GM12872 (cell line): ENCODE results near the gene WNT16.

Experiments
- TF ChIP-seq, protein P1 (sequence below): IDR thresholded peaks from 3 replicates; pipeline ENCODE4 v1.5.1; 2011; ENCODE audit warnings: low read depth, mild to moderate bottlenecking, low read length, moderate library complexity; ENCODE audit not compliant: insufficient read depth

WNT16 gene

DNA sequence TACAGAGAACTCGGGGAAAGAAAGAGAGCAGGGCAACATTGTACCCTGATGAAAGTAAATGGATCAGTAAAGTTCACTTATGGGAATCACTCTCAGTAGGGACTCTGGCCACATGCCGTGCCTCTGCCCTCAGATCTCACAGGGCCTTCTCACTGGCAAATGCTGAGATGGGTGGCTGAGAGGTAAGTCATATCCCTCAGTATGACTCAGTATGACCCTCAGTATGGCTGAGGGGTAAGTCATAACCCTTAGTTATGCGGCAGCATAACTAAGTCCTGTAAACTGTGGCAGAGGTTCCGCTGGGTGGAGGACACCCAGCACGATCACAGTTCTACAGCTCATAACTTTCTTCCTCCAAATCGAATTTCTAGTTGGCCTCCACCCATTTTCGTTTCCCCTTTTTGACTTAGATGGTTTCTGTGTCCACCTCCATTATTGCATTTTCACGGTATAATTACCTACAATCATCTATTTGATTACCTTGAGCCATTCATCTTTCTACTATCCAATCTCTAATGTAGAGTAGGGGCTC, 26.5 kb upstream of the WNT16 start:
- TF ChIP-seq, protein P1, sequence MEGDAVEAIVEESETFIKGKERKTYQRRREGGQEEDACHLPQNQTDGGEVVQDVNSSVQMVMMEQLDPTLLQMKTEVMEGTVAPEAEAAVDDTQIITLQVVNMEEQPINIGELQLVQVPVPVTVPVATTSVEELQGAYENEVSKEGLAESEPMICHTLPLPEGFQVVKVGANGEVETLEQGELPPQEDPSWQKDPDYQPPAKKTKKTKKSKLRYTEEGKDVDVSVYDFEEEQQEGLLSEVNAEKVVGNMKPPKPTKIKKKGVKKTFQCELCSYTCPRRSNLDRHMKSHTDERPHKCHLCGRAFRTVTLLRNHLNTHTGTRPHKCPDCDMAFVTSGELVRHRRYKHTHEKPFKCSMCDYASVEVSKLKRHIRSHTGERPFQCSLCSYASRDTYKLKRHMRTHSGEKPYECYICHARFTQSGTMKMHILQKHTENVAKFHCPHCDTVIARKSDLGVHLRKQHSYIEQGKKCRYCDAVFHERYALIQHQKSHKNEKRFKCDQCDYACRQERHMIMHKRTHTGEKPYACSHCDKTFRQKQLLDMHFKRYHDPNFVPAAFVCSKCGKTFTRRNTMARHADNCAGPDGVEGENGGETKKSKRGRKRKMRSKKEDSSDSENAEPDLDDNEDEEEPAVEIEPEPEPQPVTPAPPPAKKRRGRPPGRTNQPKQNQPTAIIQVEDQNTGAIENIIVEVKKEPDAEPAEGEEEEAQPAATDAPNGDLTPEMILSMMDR: no peak

DNA sequence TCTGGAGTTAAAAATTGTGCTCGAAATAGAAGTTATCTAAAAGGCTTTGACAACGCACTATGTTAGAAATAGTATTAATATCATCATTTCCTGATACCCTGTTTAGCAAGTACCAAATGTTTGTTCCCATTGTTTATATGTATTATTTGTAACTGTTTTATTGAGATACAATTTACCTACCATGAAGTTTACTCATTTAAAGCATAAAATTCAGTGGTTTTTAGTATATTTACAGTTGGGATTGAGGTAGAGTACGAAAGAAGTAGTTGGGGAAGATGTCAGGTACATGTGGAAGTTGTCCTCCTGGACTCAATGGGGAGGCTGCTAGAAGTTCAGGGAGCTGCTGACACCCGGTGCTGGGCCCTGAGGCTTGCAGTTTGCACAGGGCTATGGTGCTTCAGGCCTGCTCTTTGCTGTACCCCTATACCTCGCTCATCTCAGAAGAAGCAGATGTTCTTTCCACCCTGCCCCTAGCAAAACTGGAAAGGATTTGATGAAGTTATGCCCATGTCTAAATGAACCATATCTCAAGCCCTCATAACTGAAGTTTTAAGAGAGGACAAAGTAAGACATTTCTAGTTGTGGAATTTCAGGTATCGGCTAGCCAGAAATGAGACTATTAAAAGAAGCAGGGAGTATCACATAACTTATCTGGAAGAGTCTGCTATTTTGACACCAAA, 25.2 kb upstream of the WNT16 start:
- TF ChIP-seq, protein P1: no peak

DNA sequence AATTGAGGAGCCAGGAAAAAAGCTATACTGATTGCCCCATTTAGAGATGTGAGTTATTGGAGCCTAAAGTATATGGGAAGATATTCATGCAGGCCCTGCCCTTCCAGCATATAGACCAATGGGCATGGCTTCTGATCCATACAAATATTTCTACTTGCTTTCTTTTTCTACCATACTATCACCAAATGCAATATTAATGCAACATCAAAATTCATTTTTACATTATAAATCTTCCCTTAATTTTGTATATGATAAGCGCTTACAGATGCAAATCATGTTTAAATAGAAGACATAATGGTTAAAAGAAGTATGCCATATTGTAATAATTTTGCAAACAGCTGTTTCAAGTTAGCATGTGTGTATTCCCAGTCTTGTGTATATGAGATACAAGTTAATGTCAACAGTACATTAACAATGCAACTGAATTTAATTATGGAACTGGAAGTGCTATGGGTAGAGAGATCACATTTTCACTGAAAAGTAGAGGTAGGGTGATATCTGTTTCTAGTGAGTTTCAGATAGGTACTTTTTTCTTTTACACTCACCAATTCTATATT, 24.6 kb upstream of the WNT16 start:
- TF ChIP-seq, protein P1: no peak

DNA sequence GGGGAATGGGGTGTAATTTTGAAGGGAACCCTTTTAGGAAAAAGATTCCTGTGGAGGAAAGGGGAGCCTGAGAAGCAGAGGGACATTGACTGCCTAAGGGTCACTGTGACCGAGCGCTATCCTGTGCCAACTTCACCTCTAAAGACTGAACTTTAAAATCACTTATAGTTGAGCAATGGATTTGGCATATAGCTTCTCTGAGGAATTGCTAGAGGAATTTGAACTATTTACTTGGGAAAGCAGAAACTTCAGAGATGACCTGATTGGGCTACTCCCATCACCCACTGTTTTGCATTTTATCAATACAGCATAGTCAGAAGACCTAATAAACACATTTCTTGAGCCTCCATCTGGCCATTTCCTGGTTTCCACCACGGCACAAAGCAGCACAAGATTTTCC, 23.7 kb upstream of the WNT16 start:
- TF ChIP-seq, protein P1: no peak

DNA sequence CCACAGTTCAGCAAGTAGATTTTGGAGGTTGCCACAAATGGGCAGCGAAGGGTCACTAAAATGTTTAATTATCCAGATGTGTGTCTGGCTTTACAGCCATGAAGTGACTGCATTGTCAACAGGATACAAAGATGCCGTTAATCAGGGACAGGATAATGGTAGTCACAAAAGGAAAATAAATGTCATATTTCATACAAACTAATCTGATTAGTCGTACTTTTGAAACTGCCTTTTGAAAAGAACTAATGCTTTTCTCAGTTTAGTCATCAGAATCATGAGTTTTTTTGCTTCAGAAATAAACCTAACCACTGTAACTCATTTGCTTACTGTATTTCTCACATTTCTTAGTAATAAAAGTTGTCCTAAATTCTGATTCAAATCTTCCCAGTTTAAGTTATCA, 22.2 kb upstream of the WNT16 start:
- TF ChIP-seq, protein P1: no peak

DNA sequence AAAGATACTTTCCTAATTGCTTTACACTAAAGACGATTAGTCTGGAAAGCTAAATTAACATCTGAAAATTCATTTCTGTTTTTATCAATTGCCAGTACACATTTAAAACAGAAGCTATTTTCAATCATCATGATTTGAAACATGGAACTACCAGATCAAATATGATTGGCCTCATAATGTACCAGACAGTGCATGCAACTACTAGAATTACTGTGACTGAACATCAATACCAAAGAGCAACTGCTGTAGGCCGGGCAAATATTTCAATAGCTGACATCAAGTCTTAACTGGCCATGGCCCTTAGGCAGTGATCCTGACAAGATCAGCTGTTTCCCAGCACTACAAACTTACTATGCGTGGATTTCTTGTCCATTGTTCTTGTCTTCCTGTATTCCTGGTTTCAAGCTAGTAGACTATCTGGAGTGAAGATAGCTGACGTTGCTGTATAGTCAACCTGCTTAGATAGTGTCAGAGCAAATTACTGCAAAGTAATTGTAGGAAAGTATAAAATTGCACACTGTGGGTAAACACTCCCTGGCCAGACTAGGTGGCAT, 21.7 kb upstream of the WNT16 start:
- TF ChIP-seq, protein P1: no peak

DNA sequence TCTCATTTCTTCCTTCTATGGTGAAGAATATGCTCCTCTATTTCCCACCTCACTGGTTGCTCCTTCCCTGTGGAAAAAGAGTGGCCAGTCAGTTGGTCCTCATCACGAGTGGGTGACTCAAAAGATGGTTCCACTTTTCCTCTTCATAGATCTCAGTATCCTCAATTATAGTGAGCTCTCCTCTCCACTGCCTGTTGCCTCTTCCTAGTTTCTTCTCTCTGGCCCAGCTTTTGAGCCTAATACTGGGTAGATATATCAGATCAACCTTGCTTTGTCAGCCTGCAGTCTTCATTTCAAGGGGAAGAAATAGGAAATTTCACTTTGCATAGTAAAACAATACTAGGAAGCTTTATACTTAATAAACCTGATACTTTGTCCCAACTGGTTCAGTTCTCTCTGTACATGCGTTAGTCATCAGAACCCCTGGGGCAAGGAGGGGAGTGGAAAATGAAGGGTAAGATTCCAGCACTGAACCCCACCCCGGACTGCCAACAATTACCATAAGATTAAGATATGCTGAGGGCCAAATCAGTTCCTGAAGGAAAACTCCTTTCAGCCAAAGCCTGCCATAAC, 15.5 kb upstream of the WNT16 start:
- TF ChIP-seq, protein P1: no peak
